Duodenal mucosa (tissue), 2 donors: Measurements from ENCODE around the gene PRM3.

Source experiments
- H3K27ac ChIP-seq: one replicate; pipeline ENCODE4 v1.7.0; 2013; ENCODE audit warnings: low read depth, low read length
- H3K27me3 ChIP-seq, 2 donors: one replicate each; pipeline ENCODE4 v1.7.0; 2013; ENCODE audit warnings: low read length in 2 of 2, control low read depth in 1 of 2; ENCODE audit not compliant: insufficient read depth in 2 of 2, control insufficient read depth in 1 of 2
- H3K36me3 ChIP-seq, 2 donors: one replicate each; pipeline ENCODE4 v1.7.0; 2013; ENCODE audit warnings: low read length in 2 of 2, control low read depth in 1 of 2; ENCODE audit not compliant: insufficient read depth in 2 of 2, control insufficient read depth in 1 of 2
- H3K4me1 ChIP-seq, 2 donors: one replicate each; pipeline ENCODE4 v1.7.0; 2013; ENCODE audit warnings: low read length in 2 of 2, control low read depth in 1 of 2; ENCODE audit not compliant: insufficient read depth in 2 of 2, control insufficient read depth in 1 of 2
- H3K4me3 ChIP-seq, 2 donors: one replicate each; pipeline ENCODE4 v1.7.0; 2013; ENCODE audit warnings: low read length in 2 of 2, low read depth in 1 of 2
- H3K9ac ChIP-seq, 2 donors: one replicate each; pipeline ENCODE4 v1.7.0; 2013; ENCODE audit warnings: low read length in 2 of 2, low read depth in 1 of 2
- H3K9me3 ChIP-seq, 2 donors: one replicate each; pipeline ENCODE4 v1.7.0; 2013; ENCODE audit warnings: low read length in 2 of 2, control low read depth in 1 of 2; ENCODE audit not compliant: control insufficient read depth in 1 of 2

The PRM3 gene

GRCh38 chr16:11313493-11314308 is 40.3 kb upstream of the PRM3 start:
- H3K27ac ChIP-seq, result no peak overlapping the region
- peaks cover 14 to 17% of the 10 kb centered on the region in 2 donors for H3K4me1 ChIP-seq

GRCh38 chr16:11312718-11313492 is 39.5 kb upstream of the PRM3 start:
- Histone ChIP-seq H3K27ac (no peak overlapping the region), H3K9me3 (no peaks in the 10 kb centered on the region), H3K36me3 (no peaks in the 10 kb centered on the region), H3K4me3 (no peak overlapping the region), H3K4me1 (peaks cover 14 to 17% of the 10 kb centered on the region in 2 donors), H3K27me3 (no peaks in the 10 kb centered on the region), H3K9ac (peak overlapping the region in 1 of 2 donors; percentile 18)

More at GRCh38 chr16:11313493-11314308, 40.3 kb upstream of the PRM3 start:
- Histone ChIP-seq H3K27me3 (no peaks in the 10 kb centered on the region), H3K4me3 (no peak overlapping the region), H3K36me3 (no peaks in the 10 kb centered on the region), H3K9ac (no peak overlapping the region), H3K9me3 (no peaks in the 10 kb centered on the region)

DNA sequence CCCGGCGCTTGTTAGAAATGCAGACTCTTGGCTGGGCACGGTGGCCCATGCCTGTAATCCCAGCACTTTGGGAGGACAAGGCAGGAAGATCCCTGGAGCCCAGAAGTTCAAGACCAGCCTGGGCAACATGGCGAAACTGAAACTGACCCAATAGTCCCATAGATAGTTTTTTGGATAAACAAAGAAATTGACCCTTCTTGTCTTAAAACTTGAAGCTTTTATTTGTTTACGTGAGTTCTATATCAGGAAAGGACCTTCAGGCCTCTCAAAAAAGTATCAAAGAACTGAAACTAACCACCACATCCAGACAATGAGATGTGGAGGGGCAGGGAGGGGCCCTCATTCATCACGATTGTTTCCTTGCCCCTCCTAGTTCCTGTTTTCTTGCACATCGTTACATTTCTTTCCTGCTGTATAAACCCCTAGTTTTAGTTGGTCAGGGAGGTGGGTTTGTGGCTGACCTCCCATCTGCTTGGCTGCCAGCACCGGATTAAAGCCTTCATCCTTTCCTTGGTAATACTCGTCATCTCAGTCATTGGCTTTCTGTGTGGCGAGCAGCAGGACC is 37.6 kb upstream of the PRM3 start:
- H3K4me3 ChIP-seq, result no peak overlapping the region
- peaks cover 17 to 23% of the 10 kb centered on the region in 2 donors for H3K4me1 ChIP-seq
- no peaks in the 10 kb centered on the region for H3K27me3 ChIP-seq
- H3K9me3 ChIP-seq, result no peaks in the 10 kb centered on the region
- H3K27ac ChIP-seq, result no peak overlapping the region
- no peaks in the 10 kb centered on the region for H3K36me3 ChIP-seq
- H3K9ac ChIP-seq, result no peak overlapping the region

DNA sequence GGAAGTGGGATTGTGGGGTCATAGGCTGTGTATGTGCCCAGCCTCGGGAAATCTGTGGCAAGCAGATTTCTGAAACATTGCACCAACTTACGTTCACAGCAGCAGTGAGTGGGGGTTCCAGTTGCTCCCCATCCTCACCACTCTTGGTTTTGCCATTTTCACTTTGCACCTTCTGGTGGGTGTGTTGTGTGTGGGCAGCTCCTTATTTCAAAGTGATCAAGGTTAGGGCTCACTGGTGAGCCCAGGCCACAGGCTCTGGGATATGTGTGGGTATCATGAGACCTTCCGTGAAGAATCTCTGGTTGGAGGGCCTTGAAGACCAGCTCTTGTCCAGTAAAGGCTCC is 37.2 kb upstream of the PRM3 start:
- Histone ChIP-seq H3K4me3 (no peak overlapping the region), H3K4me1 (peaks cover 17 to 23% of the 10 kb centered on the region in 2 donors)

DNA sequence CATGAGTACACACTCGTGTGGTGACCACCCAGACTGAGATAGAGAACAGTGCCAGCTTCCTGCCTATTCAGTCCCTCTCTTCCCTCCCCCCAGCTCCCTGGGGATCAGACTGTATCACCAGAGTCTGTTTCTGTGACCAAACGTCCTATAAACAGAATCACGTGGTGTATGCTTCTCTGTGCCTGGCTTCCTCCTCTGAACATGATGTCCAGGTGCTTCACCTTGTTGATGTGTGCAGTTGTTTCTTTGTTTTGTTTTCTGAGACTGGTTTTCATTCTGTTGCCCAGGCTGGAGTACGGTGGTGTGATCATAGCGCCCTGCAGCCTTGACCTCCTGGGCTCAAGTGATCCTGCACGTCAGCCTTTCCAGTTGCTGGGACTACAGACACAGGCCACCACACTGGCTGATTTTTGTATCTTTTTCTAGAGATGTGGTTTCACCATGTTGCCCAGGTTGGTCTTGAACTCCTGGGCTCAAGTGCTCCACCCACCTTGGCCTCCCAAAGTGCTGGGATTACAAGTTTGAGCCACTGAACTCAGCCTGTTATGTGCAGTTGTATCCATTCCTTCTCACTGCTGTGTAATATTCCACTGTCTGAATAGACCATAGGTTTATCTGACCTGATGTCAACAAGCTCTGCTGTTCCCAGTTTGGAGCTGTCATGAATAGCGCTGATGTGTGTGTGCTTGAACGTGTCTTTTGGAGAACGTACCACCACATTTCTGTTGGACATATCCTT is 36.6 kb upstream of the PRM3 start:
- no peaks in the 10 kb centered on the region for H3K27me3 ChIP-seq
- peaks cover 17 to 23% of the 10 kb centered on the region in 2 donors for H3K4me1 ChIP-seq
- H3K27ac ChIP-seq, result no peak overlapping the region
- H3K9me3 ChIP-seq, result no peaks in the 10 kb centered on the region
- H3K4me3 ChIP-seq, result no peak overlapping the region
- H3K36me3 ChIP-seq, result no peaks in the 10 kb centered on the region
- H3K9ac ChIP-seq, result no peak overlapping the region

More for the DNA sequence above, 37.2 kb upstream of the PRM3 start:
- no peak overlapping the region for H3K9ac ChIP-seq
- H3K36me3 ChIP-seq, result no peaks in the 10 kb centered on the region
- H3K9me3 ChIP-seq, result no peaks in the 10 kb centered on the region
- no peak overlapping the region for H3K27ac ChIP-seq
- no peaks in the 10 kb centered on the region for H3K27me3 ChIP-seq

- Histone ChIP-seq H3K4me1 (peaks cover 17 to 23% of the 10 kb centered on the region in 2 donors), H3K9me3 (no peaks in the 10 kb centered on the region), H3K27ac (no peak overlapping the region), H3K36me3 (no peaks in the 10 kb centered on the region), H3K4me3 (no peak overlapping the region), H3K27me3 (no peaks in the 10 kb centered on the region), H3K9ac (no peak overlapping the region)
Measured at GRCh38 chr16:11308493-11309283, 35.3 kb upstream of the PRM3 start.

- Histone ChIP-seq H3K9ac (no peak overlapping the region), H3K4me3 (no peak overlapping the region), H3K36me3 (no peaks in the 10 kb centered on the region), H3K4me1 (peaks cover 12 to 20% of the 10 kb centered on the region in 2 donors), H3K9me3 (no peaks in the 10 kb centered on the region), H3K27me3 (no peaks in the 10 kb centered on the region), H3K27ac (no peak overlapping the region)
Measured at GRCh38 chr16:11307639-11308492, 34.4 kb upstream of the PRM3 start.

DNA sequence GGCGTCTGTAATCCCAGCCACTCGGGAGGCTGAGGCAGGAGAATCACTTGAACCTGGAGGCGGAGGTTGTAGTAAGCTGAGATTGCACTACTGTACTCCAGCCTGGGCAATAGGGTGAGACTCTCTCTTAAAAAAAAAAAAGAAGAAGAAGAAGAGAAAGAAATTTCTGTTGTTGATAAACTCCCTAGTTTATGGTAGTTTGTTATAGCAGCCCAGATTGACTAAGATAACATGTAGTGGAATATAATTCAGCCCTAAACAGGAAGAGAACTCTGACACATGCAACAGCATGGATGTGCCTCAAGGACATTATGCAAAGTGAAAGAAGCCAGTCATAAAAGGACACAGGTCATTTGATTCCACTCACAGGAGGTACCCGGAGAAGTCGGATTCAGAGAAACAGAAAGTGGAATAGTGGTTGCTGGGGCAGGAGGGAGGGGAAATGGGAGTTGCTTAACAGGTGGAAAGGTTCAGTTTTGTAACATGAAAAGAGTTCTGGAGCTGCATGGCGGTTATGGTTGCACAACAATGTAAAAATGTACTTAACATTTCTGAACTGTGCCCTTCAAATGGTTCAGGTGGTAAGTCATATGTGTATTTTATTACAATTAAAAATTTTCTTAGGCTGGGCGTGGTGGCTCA is 33.7 kb upstream of the PRM3 start:
- Histone ChIP-seq H3K27ac (no peak overlapping the region), H3K4me3 (no peak overlapping the region), H3K9me3 (no peaks in the 10 kb centered on the region), H3K4me1 (peaks cover 10 to 13% of the 10 kb centered on the region in 2 donors), H3K27me3 (no peaks in the 10 kb centered on the region), H3K36me3 (no peaks in the 10 kb centered on the region), H3K9ac (no peak overlapping the region)
